ENCODE measurements around the gene ELK4.
"Not testable (repeated sequence)": the region's sequence is repeated elsewhere in the genome, so short reads cannot be mapped to it uniquely, and the experiment has no call there.

Gene ELK4

GRCh38 chr1:205664399-205665017, 32.7 kb upstream of the ELK4 start:
- DNase-seq (ENCODE audit: low read depth): no peak

- no peak for DNase-seq (ENCODE audit: low read depth)
These were observed 31.6 kb upstream of the ELK4 start for GRCh38 chr1:205663286-205663936.

- DNase-seq (ENCODE audit: low read depth): no peak
These were observed 31.0 kb upstream of the ELK4 start for GRCh38 chr1:205662791-205663190.

GRCh38 chr1:205662135-205662738, 30.4 kb upstream of the ELK4 start:
- DNase-seq (ENCODE audit: low read depth): no peak

GRCh38 chr1:205661429-205662134, 29.8 kb upstream of the ELK4 start:
- no peak for DNase-seq (ENCODE audit: low read depth)

- DNase-seq (ENCODE audit: low read depth): no peak
These were observed 28.6 kb upstream of the ELK4 start for GRCh38 chr1:205660361-205660760.

- peak; percentile 69 for DNase-seq (ENCODE audit: low read depth)
These were observed 27.3 kb upstream of the ELK4 start for GRCh38 chr1:205658943-205659581.

- DNase-seq (ENCODE audit: low read depth): peak; percentile 66
These were observed 24.4 kb upstream of the ELK4 start for GRCh38 chr1:205656236-205656635.

- peak; percentile 42 for DNase-seq (ENCODE audit: low read depth)
These were observed 21.2 kb upstream of the ELK4 start for GRCh38 chr1:205652984-205653383.

- DNase-seq (ENCODE audit: low read depth): no peak
These were observed 18.4 kb upstream of the ELK4 start for GRCh38 chr1:205650241-205650640.

GRCh38 chr1:205645519-205645918, 13.7 kb upstream of the ELK4 start:
- DNase-seq (ENCODE audit: low read depth): no peak

GRCh38 chr1:205642679-205643307, 11.0 kb upstream of the ELK4 start:
- DNase-seq (ENCODE audit: low read depth): no peak

GRCh38 chr1:205639567-205639966, 7.8 kb upstream of the ELK4 start:
- no peak for DNase-seq (ENCODE audit: low read depth)

GRCh38 chr1:205637854-205638468, 6.2 kb upstream of the ELK4 start:
- no peak for DNase-seq (ENCODE audit: low read depth)

- peak; percentile 46 for DNase-seq (ENCODE audit: low read depth)
These were observed 4.9 kb upstream of the ELK4 start for GRCh38 chr1:205636732-205637131.

- DNase-seq (ENCODE audit: low read depth): not testable (repeated sequence)
These were observed 4.3 kb upstream of the ELK4 start for GRCh38 chr1:205636138-205636530.

- DNase-seq (ENCODE audit: low read depth): peak; percentile 80
These were observed 1.7 kb upstream of the ELK4 start for GRCh38 chr1:205633421-205633976.

GRCh38 chr1:205632669-205633169, 908 bp upstream of the ELK4 start:
- peak; percentile 19 for DNase-seq (ENCODE audit: low read depth)

- peak; percentile 75 for DNase-seq (ENCODE audit: low read depth)
These were observed 622 bp downstream of the ELK4 start for GRCh38 chr1:205631010-205631767.

GRCh38 chr1:205630651-205631009, 1.2 kb downstream of the ELK4 start:
- DNase-seq (ENCODE audit: low read depth): no peak
